ENCODE data around the gene PLSCR5.

Gene PLSCR5

GRCh38 chr3:146544929-146545528 lies 60.1 kb downstream of the PLSCR5 start:
- no peak for DNase-seq

- DNase-seq: peak in 57 of 58 donors; percentile 8 to 90 (median 69)
Measured at GRCh38 chr3:146544002-146544928, 60.9 kb downstream of the PLSCR5 start, which contains the start of gene PLSCR1. PLSCR1 (minus strand) TSS chr3:146544607; CDS start chr3:146536552, 8,055 bp downstream.

- peak in 4 of 58 donors; percentile 3 to 38 (median 19) for DNase-seq
Measured at GRCh38 chr3:146543461-146544001, 61.6 kb downstream of the PLSCR5 start.

- DNase-seq: no peak
Measured at GRCh38 chr3:146542978-146543377, 62.2 kb downstream of the PLSCR5 start.

GRCh38 chr3:146542179-146542578 lies 63.0 kb downstream of the PLSCR5 start:
- DNase-seq: no peak

GRCh38 chr3:146540978-146541377 lies 64.2 kb downstream of the PLSCR5 start:
- no peak for DNase-seq

GRCh38 chr3:146540236-146540635 lies 64.9 kb downstream of the PLSCR5 start:
- DNase-seq: no peak

GRCh38 chr3:146539315-146539714 lies 65.8 kb downstream of the PLSCR5 start:
- DNase-seq: no peak

- DNase-seq: no peak
Measured at GRCh38 chr3:146537603-146538002, 67.5 kb downstream of the PLSCR5 start.

- DNase-seq: peak in 4 of 58 donors; percentile 6 to 41 (median 20)
Measured at GRCh38 chr3:146536681-146537080, 68.5 kb downstream of the PLSCR5 start.

Data from anterior cingulate cortex (tissue), 58 donors.